ENCODE data around the gene OCRL.

Gene OCRL

DNA sequence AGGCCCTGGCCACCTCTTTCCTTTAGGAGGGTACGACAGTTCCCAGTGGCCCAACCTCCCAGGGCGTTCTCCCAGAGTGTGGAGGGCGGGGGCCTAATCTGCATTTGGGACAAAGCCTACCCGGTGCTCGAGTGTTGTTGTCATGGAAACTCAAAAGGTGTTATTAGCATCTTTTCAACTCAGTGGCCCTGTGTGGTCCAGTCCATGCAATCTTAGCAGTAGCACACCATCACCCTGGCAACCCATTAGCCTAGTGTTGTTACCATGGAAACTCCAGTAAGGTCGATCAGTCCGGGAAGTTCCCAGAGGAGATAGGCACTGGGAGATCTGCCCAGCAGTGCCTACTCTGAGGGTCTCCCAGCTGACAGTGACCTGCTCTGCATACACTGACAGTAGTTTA lies 94.5 kb downstream of the OCRL start:
- no peak for DNase-seq (ENCODE audit: low read depth, low spot score)

DNA sequence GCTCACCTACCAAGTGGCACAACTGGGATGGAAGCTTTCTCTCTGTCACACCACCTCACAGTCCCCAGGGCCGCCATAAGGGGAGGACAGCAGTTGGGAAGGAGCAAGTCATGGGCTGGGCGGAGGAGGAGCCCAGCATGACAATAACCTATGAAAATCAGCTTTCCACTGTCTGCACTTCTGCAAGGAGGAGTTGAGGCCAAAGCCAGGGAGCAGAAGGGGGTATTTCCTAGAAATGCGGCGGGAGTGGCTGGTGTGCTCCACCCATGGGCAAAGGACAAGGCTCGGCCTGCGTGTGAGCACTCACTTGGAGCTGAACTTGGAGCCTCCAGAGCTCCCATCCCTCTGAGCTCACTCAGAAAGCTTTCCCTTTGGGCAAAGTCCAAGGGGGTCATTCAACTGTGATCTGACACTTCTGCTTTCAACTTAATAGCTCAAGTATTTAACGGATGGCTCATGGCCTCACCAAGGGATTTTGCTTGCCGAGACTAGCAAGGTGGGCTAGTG lies 96.2 kb downstream of the OCRL start:
- DNase-seq (ENCODE audit: low read depth, low spot score): no peak

GRCh38 chrX:129637217-129638109 lies 97.4 kb downstream of the OCRL start:
- DNase-seq (ENCODE audit: low read depth, low spot score): peak; percentile 41

- no peak for DNase-seq (ENCODE audit: low read depth, low spot score)
Measured at GRCh38 chrX:129638917-129639316, 98.9 kb downstream of the OCRL start.

GRCh38 chrX:129640737-129641136 lies 100.7 kb downstream of the OCRL start:
- no peak for DNase-seq (ENCODE audit: low read depth, low spot score)

DNA sequence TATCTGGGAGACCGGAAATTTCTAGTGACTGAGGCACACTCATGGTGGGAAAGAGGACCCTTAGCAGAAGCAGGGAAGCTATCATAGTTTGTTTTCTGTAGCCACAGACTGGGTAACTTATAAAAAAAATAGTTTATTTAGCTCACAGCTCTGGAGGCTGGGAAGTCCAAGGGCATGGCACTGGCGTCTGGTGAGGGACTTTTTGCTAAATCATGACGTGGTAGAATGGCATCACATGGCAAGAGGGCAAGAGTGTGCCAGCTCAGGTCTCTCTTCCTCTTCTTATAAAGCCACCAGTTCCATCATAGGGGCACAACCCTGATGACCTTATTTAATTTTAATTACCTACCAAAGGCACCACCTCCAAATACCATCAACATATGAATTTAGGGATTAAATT lies 101.4 kb downstream of the OCRL start:
- no peak for DNase-seq (ENCODE audit: low read depth, low spot score)

GRCh38 chrX:129641941-129642340 lies 101.9 kb downstream of the OCRL start:
- DNase-seq (ENCODE audit: low read depth, low spot score): no peak

All from activated naive CD8-positive, alpha-beta T cell treated with anti-CD3 and anti-CD28 coated beads, Interleukin-2, amount 50 U/mL, for 16 hours (primary cell).